ENCODE results near the gene WWOX.

WWOX gene

GRCh38 chr16:78499399-78499798 lies 399.9 kb downstream of the WWOX start:
- no peak for ATAC-seq
- TF ChIP-seq TCF4 (CRISPR knock-in tag; IDR thresholded peaks at IDR 0.05; ENCODE audit: borderline replicate concordance) (no peak), ZNF70 (CRISPR knock-in tag; IDR thresholded peaks at IDR 0.05) (no peak), CREB5 (CRISPR knock-in tag; IDR thresholded peaks at IDR 0.05; ENCODE audit: low read depth) (no peak)

- no peak for ATAC-seq
Observed at GRCh38 chr16:78500659-78501270, 401.3 kb downstream of the WWOX start.

GRCh38 chr16:78501744-78502143 lies 402.3 kb downstream of the WWOX start:
- no peak for TF ChIP-seq RARB (CRISPR knock-in tag; IDR thresholded peaks at IDR 0.05)
- no peak for TF ChIP-seq ZC3H10 (CRISPR knock-in tag; IDR thresholded peaks at IDR 0.05)
- no peak for TF ChIP-seq SNAI2 (CRISPR knock-in tag; IDR thresholded peaks at IDR 0.05)
- TF ChIP-seq ESRRG (CRISPR knock-in tag; IDR thresholded peaks at IDR 0.05): no peak
- TF ChIP-seq BACH2 (CRISPR knock-in tag; IDR thresholded peaks at IDR 0.05; ENCODE audit: borderline replicate concordance): no peak
- TF ChIP-seq ZNF70 (CRISPR knock-in tag; IDR thresholded peaks at IDR 0.05): no peak
- no peak for TF ChIP-seq ARNTL (CRISPR knock-in tag; IDR thresholded peaks at IDR 0.05; ENCODE audit: borderline replicate concordance, low read depth)
- no peak for TF ChIP-seq TOX (CRISPR knock-in tag; IDR thresholded peaks at IDR 0.05; ENCODE audit: borderline replicate concordance)
- TF ChIP-seq ZNF8 (CRISPR knock-in tag; IDR thresholded peaks at IDR 0.05): no peak
- no peak for TF ChIP-seq CSDC2 (CRISPR knock-in tag; IDR thresholded peaks at IDR 0.05)
- no peak for TF ChIP-seq ZFP3 (CRISPR knock-in tag; IDR thresholded peaks at IDR 0.05)
- TF ChIP-seq PPARA (CRISPR knock-in tag; IDR thresholded peaks at IDR 0.05; ENCODE audit: borderline replicate concordance): no peak
- TF ChIP-seq CREB5 (CRISPR knock-in tag; IDR thresholded peaks at IDR 0.05; ENCODE audit: low read depth): no peak
- TF ChIP-seq ZFP30 (CRISPR knock-in tag; IDR thresholded peaks at IDR 0.05): no peak
- TF ChIP-seq TCF4 (CRISPR knock-in tag; IDR thresholded peaks at IDR 0.05; ENCODE audit: borderline replicate concordance): no peak
- TF ChIP-seq ISL1 (CRISPR knock-in tag; IDR thresholded peaks at IDR 0.05): no peak
- TF ChIP-seq TSHZ2 (CRISPR knock-in tag; IDR thresholded peaks at IDR 0.05): no peak
- no peak for TF ChIP-seq ZNF565 (CRISPR knock-in tag; conservative IDR thresholded peaks at IDR 0.05; ENCODE audit: low read depth)
- no peak for TF ChIP-seq CSRNP3 (CRISPR knock-in tag; IDR thresholded peaks at IDR 0.05)
- no peak for ATAC-seq

More at GRCh38 chr16:78500659-78501270, 401.3 kb downstream of the WWOX start:
- no peak for TF ChIP-seq PATZ1 (CRISPR knock-in tag; IDR thresholded peaks at IDR 0.05; ENCODE audit: borderline replicate concordance)
- no peak for TF ChIP-seq ZC3H10 (CRISPR knock-in tag; IDR thresholded peaks at IDR 0.05)

Data from SK-N-SH treated with all-trans-retinoic acid at 6 μM for 48 hours (cell line).